Measurements from ENCODE around the gene CAP2.

Gene CAP2

GRCh38 chr6:17442196-17442595, 48.8 kb downstream of the CAP2 start:
- no peak for ATAC-seq
- TF ChIP-seq ZNF8 (CRISPR knock-in tag; IDR thresholded peaks at IDR 0.05) = no peak

- TF ChIP-seq, protein P1, sequence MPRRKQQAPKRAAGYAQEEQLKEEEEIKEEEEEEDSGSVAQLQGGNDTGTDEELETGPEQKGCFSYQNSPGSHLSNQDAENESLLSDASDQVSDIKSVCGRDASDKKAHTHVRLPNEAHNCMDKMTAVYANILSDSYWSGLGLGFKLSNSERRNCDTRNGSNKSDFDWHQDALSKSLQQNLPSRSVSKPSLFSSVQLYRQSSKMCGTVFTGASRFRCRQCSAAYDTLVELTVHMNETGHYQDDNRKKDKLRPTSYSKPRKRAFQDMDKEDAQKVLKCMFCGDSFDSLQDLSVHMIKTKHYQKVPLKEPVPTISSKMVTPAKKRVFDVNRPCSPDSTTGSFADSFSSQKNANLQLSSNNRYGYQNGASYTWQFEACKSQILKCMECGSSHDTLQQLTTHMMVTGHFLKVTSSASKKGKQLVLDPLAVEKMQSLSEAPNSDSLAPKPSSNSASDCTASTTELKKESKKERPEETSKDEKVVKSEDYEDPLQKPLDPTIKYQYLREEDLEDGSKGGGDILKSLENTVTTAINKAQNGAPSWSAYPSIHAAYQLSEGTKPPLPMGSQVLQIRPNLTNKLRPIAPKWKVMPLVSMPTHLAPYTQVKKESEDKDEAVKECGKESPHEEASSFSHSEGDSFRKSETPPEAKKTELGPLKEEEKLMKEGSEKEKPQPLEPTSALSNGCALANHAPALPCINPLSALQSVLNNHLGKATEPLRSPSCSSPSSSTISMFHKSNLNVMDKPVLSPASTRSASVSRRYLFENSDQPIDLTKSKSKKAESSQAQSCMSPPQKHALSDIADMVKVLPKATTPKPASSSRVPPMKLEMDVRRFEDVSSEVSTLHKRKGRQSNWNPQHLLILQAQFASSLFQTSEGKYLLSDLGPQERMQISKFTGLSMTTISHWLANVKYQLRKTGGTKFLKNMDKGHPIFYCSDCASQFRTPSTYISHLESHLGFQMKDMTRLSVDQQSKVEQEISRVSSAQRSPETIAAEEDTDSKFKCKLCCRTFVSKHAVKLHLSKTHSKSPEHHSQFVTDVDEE (CRISPR knock-in tag; IDR thresholded peaks at IDR 0.05) = no peak
- TF ChIP-seq ZNF8 (CRISPR knock-in tag; IDR thresholded peaks at IDR 0.05) (no peak), POU6F1 (CRISPR knock-in tag; IDR thresholded peaks at IDR 0.05; ENCODE audit: borderline replicate concordance, low read depth) (no peak), SNAI2 (CRISPR knock-in tag; IDR thresholded peaks at IDR 0.05) (no peak), ZC3H10 (CRISPR knock-in tag; IDR thresholded peaks at IDR 0.05) (no peak), GLIS3 (CRISPR knock-in tag; IDR thresholded peaks at IDR 0.05) (no peak), CSRNP3 (CRISPR knock-in tag; IDR thresholded peaks at IDR 0.05) (no peak)
- TF ChIP-seq, protein P2, sequence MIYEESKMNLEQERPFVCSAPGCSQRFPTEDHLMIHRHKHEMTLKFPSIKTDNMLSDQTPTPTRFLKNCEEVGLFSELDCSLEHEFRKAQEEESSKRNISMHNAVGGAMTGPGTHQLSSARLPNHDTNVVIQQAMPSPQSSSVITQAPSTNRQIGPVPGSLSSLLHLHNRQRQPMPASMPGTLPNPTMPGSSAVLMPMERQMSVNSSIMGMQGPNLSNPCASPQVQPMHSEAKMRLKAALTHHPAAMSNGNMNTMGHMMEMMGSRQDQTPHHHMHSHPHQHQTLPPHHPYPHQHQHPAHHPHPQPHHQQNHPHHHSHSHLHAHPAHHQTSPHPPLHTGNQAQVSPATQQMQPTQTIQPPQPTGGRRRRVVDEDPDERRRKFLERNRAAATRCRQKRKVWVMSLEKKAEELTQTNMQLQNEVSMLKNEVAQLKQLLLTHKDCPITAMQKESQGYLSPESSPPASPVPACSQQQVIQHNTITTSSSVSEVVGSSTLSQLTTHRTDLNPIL (CRISPR knock-in tag; IDR thresholded peaks at IDR 0.05; ENCODE audit: low read depth) = no peak
- ATAC-seq = no peak; the same call in 2 of the 3 replicates
These were observed 53.3 kb downstream of the CAP2 start for GRCh38 chr6:17446713-17447112.

DNA sequence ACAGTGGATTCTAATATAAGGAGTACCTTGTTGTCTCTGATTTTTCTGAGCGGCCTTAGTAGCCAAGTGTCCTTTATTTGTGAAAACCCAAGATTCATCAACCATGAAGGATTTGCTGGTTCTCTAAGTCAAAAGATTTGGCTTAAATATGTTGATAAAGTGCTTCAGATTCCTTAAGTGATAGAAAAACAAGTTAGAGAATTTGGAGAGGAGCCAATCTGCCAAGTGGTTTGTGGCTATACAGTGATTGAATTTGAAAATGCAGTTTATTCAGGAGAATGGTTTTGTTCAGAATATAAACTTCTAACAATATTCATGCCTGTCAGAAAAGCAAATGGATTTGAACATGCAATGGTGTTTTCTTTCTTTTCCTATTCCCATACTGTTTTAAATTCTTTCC, 54.8 kb downstream of the CAP2 start:
- ATAC-seq = peak; percentile 56; the same call in 2 of the 3 replicates
- TF ChIP-seq ZC3H10 (CRISPR knock-in tag; IDR thresholded peaks at IDR 0.05) (no peak), POU6F1 (CRISPR knock-in tag; IDR thresholded peaks at IDR 0.05; ENCODE audit: borderline replicate concordance, low read depth) (no peak), ZFP3 (CRISPR knock-in tag; IDR thresholded peaks at IDR 0.05) (no peak), ISL1 (CRISPR knock-in tag; IDR thresholded peaks at IDR 0.05) (peak; percentile 55)

DNA sequence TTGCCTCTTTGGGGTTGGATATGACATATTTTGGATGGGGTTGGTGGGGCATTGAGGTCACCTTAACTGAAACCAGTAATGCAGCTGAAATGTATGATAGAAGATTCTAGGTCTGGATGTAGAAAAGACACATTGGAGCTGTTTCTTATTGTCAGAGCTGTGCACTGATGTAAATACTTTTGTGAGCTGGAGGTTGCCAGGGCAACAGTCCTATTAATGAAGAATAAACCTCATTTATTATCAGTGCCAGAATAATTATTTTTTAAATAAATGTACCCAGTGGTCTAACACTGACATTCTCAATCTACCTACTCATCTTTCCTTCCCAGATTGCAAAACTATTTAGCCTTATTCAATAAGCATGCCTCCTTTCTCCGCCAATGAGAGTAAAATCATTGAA, 57.0 kb downstream of the CAP2 start:
- TF ChIP-seq ZNF70 (CRISPR knock-in tag; IDR thresholded peaks at IDR 0.05) = no peak
- peak; percentile 54; the same call in 2 of the 3 replicates for ATAC-seq

DNA sequence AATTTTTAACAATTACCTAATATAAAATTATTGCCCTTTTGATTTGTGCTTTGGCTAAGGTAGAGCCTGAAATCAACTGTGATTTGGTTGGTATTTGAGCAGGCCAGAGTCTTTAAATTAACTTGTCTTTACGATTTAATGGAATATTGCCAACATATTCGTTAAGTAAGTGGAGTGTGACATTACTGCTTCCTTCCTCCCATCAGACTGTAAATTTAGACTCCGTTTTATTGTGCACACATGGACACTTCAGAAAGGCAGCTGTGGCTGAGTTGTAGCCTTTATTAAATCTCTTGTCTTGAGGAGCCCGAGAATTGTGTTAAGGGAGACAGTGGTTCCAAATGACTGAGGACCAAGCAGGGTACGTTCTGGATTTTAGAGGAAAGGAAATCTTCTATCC, 57.4 kb downstream of the CAP2 start:
- ATAC-seq = no peak; the same call in 1 of the 3 replicates
- TF ChIP-seq POU6F1 (CRISPR knock-in tag; IDR thresholded peaks at IDR 0.05; ENCODE audit: borderline replicate concordance, low read depth) (no peak), ZNF565 (CRISPR knock-in tag; conservative IDR thresholded peaks at IDR 0.05; ENCODE audit: low read depth) (no peak), ARNTL (CRISPR knock-in tag; IDR thresholded peaks at IDR 0.05; ENCODE audit: borderline replicate concordance, low read depth) (no peak), ISL1 (CRISPR knock-in tag; IDR thresholded peaks at IDR 0.05) (no peak), TOX (CRISPR knock-in tag; IDR thresholded peaks at IDR 0.05; ENCODE audit: borderline replicate concordance) (no peak), ZFP3 (CRISPR knock-in tag; IDR thresholded peaks at IDR 0.05) (no peak), CSDC2 (CRISPR knock-in tag; IDR thresholded peaks at IDR 0.05) (no peak), ZNF8 (CRISPR knock-in tag; IDR thresholded peaks at IDR 0.05) (no peak), ZNF70 (CRISPR knock-in tag; IDR thresholded peaks at IDR 0.05) (no peak)
